GM19395 (cell line): ENCODE data around the gene TMEM263.

ENCODE experiments used
- ATAC-seq: cut with Tn5 transposase; IDR thresholded peaks from one replicate; pipeline ENCODE4 v1.9.1; 2021; ENCODE audit warnings: mild to moderate bottlenecking, moderate library complexity; ENCODE audit not compliant: unreplicated experiment

TMEM263 gene

GRCh38 chr12:106945261-106945851, 10.4 kb upstream of the TMEM263 start:
- ATAC-seq: no peak

- no peak for ATAC-seq
Observed at GRCh38 chr12:106947461-106947860, 8.2 kb upstream of the TMEM263 start.

GRCh38 chr12:106950591-106950990, 5.1 kb upstream of the TMEM263 start:
- no peak for ATAC-seq

GRCh38 chr12:106953352-106954250, 2.1 kb upstream of the TMEM263 start:
- ATAC-seq: no peak

- peak; percentile 19 for ATAC-seq
Observed at GRCh38 chr12:106954462-106955376, 988 bp upstream of the TMEM263 start.

- ATAC-seq: peak; percentile 46
Observed at GRCh38 chr12:106956048-106956578, 406 bp downstream of the TMEM263 start.

GRCh38 chr12:106957583-106957982, 1.9 kb downstream of the TMEM263 start:
- ATAC-seq: no peak

- no peak for ATAC-seq
Observed at GRCh38 chr12:106960443-106960842, 4.7 kb downstream of the TMEM263 start.

- ATAC-seq: no peak
Observed at GRCh38 chr12:106962286-106962685, 6.6 kb downstream of the TMEM263 start.

GRCh38 chr12:106964526-106964925, 8.8 kb downstream of the TMEM263 start:
- no peak for ATAC-seq

- no peak for ATAC-seq
Observed at GRCh38 chr12:106971065-106971464, 15.4 kb downstream of the TMEM263 start.

GRCh38 chr12:106973545-106973944, 17.8 kb downstream of the TMEM263 start:
- no peak for ATAC-seq

- ATAC-seq: peak; percentile 97
Observed at GRCh38 chr12:106974511-106974910, 18.8 kb downstream of the TMEM263 start.

GRCh38 chr12:106975098-106975497, 19.4 kb downstream of the TMEM263 start:
- no peak for ATAC-seq

- ATAC-seq: no peak
Observed at GRCh38 chr12:106975993-106976658, 20.4 kb downstream of the TMEM263 start.

GRCh38 chr12:106976668-106977067, 21.0 kb downstream of the TMEM263 start:
- no peak for ATAC-seq

GRCh38 chr12:106978035-106978800, 22.5 kb downstream of the TMEM263 start:
- no peak for ATAC-seq

- no peak for ATAC-seq
Observed at GRCh38 chr12:106980944-106981343, 25.2 kb downstream of the TMEM263 start.

GRCh38 chr12:106981788-106982187, 26.1 kb downstream of the TMEM263 start:
- ATAC-seq: no peak

- ATAC-seq: no peak
Observed at GRCh38 chr12:106982229-106982628, 26.5 kb downstream of the TMEM263 start.
